Neural crest cell (in vitro differentiated cells): ENCODE measurements around the gene RBP7. TPM values are rescaled to one million over a fixed set of nuclear protein-coding genes. Genes with fewer than 3 reads are reported as not detected.

Experiments
- DNase-seq: peaks from one replicate; pipeline ENCODE4 v3.0.0; 2021; ENCODE audit warnings: low read depth, mixed read lengths, low spot score
- H3K27ac Mint-ChIP-seq: one replicate; pipeline ENCODE4 v1.8.0; 2021; ENCODE audit warnings: mild to moderate bottlenecking, mixed read lengths; ENCODE audit not compliant: unreplicated experiment
- H3K27me3 Mint-ChIP-seq: 2 replicates; pipeline ENCODE4 v1.8.0; 2021; ENCODE audit warnings: low read depth, mild to moderate bottlenecking, mixed read lengths
- H3K36me3 Mint-ChIP-seq: 2 replicates; pipeline ENCODE4 v1.8.0; 2021; ENCODE audit warnings: low read depth, mild to moderate bottlenecking, mixed read lengths
- H3K4me1 Mint-ChIP-seq: 2 replicates; pipeline ENCODE4 v1.8.0; 2021; ENCODE audit warnings: mixed read lengths
- H3K4me3 Mint-ChIP-seq: one replicate; pipeline ENCODE4 v1.8.0; 2021; ENCODE audit warnings: mild to moderate bottlenecking, mixed read lengths
- H3K9me3 Mint-ChIP-seq: 2 replicates; pipeline ENCODE4 v1.8.0; 2021; ENCODE audit warnings: mixed read lengths
- CTCF ChIP-seq: fragments of 200-600 bp; sonication (generic); conservative IDR thresholded peaks from 2 replicates; pipeline ENCODE4 v1.5.0; 2021; ENCODE audit warnings: antibody characterized with exemption, mild to moderate bottlenecking
- total RNA-seq: library from RNA; stranded (reverse); gene quantifications from 2 replicates; pipeline ENCODE4 v1.2.1, GENCODE V29; 2021

RBP7 gene
- total RNA-seq, 1 donor from 2014 or later: not detected

- TF ChIP-seq CTCF: no peak
- Mint-ChIP-seq H3K27me3 (no peaks in the 10 kb centered on the region), H3K27ac (no peak overlapping the region), H3K4me3 (no peak overlapping the region), H3K36me3 (peaks cover 11% of the 10 kb centered on the region), H3K9me3 (no peaks in the 10 kb centered on the region), H3K4me1 (peaks cover 33% of the 10 kb centered on the region)
- no peak for DNase-seq
These were observed 53.6 kb downstream of the RBP7 start for GRCh38 chr1:10050611-10051010.

GRCh38 chr1:10051656-10052055, 54.6 kb downstream of the RBP7 start:
- Mint-ChIP-seq H3K9me3 (no peaks in the 10 kb centered on the region), H3K36me3 (peaks cover 11% of the 10 kb centered on the region), H3K27me3 (no peaks in the 10 kb centered on the region), H3K4me3 (no peak overlapping the region), H3K4me1 (peaks cover 28% of the 10 kb centered on the region), H3K27ac (no peak overlapping the region)
- no peak for DNase-seq
- no peak for TF ChIP-seq CTCF

GRCh38 chr1:10052347-10052746, 55.3 kb downstream of the RBP7 start:
- TF ChIP-seq CTCF: no peak
- peaks cover 22% of the 10 kb centered on the region for H3K4me1 Mint-ChIP-seq

GRCh38 chr1:10054465-10054864, 57.4 kb downstream of the RBP7 start:
- peaks cover 34% of the 10 kb centered on the region for H3K4me1 Mint-ChIP-seq
- no peak for DNase-seq
- H3K9me3 Mint-ChIP-seq: no peaks in the 10 kb centered on the region
- no peak for TF ChIP-seq CTCF
- H3K36me3 Mint-ChIP-seq: peaks cover 3% of the 10 kb centered on the region
- H3K27ac Mint-ChIP-seq: no peak overlapping the region
- no peaks in the 10 kb centered on the region for H3K27me3 Mint-ChIP-seq
- no peak overlapping the region for H3K4me3 Mint-ChIP-seq

More at GRCh38 chr1:10052347-10052746, 55.3 kb downstream of the RBP7 start:
- Mint-ChIP-seq H3K4me3 (no peak overlapping the region), H3K27ac (peak overlapping the region; percentile 53), H3K36me3 (peaks cover 11% of the 10 kb centered on the region), H3K27me3 (no peaks in the 10 kb centered on the region), H3K9me3 (no peaks in the 10 kb centered on the region)
- no peak for DNase-seq

GRCh38 chr1:10056599-10056987, 59.6 kb downstream of the RBP7 start:
- Mint-ChIP-seq H3K36me3 (peaks cover 3% of the 10 kb centered on the region), H3K4me3 (no peak overlapping the region), H3K27ac (no peak overlapping the region), H3K4me1 (peaks cover 35% of the 10 kb centered on the region), H3K27me3 (no peaks in the 10 kb centered on the region), H3K9me3 (no peaks in the 10 kb centered on the region)
- DNase-seq: no peak
- no peak for TF ChIP-seq CTCF

GRCh38 chr1:10057343-10057742, 60.3 kb downstream of the RBP7 start:
- Mint-ChIP-seq H3K27ac (no peak overlapping the region), H3K4me1 (peaks cover 34% of the 10 kb centered on the region), H3K4me3 (no peak overlapping the region), H3K9me3 (no peaks in the 10 kb centered on the region), H3K27me3 (no peaks in the 10 kb centered on the region), H3K36me3 (peaks cover 3% of the 10 kb centered on the region)
- no peak for DNase-seq
- no peak for TF ChIP-seq CTCF
